ENCODE data around the gene MND1.
"Not testable (repeated sequence)": the region's sequence is repeated elsewhere in the genome, so short reads cannot be mapped to it uniquely, and the experiment has no call there.

MND1 gene

DNA sequence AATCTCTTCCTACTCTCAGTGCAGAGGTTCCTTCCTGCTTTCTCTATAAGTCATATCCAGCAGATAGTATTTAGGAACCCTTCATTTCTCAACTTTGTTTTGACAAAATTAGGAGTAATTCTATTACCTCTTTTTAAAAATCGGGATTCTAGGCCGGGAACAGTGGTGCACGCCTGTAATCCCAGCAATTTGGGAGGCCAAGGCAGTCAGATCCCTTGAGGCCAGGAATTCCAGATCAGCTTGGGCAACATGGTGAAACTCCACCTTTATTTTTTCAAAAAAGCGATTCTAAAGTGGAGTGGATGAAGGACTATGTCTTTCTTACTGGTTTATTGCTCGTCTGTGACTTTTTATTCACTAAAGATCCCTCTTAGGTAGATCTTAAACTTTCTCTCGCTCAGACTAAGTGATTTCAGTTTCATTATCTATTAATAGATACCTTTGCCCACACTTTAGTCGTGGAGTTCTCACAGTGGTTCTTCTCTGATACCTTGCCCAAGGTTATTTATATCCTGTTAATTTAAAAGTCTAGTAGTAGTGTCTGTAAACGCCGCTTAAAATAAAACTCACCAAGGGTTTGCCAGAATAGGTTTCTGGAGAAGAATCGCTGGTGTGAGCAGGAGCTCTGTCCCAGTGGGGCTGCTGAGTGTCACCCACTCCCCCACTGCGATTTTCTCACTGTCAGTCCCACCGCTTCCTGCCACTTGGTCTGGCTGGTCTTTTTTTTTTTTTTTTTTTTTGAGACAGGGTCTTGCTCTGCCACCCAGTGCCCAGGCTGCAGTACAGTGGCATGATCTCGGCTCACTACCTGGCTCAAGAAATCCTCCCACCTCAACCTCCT is 94.6 kb downstream of the MND1 start:
- in situ Hi-C loops (cut with MboI; ENCODE audit: low sequenced_read_pairs), result no loop called here

GRCh38 chr4:153439831-153440230 is 95.3 kb downstream of the MND1 start:
- in situ Hi-C loops (cut with MboI; ENCODE audit: low sequenced_read_pairs), result no loop called here

GRCh38 chr4:153440475-153440874 is 96.0 kb downstream of the MND1 start:
- in situ Hi-C loops (cut with MboI; ENCODE audit: low sequenced_read_pairs), result no loop called here

GRCh38 chr4:153447175-153447905 is 102.9 kb downstream of the MND1 start:
- in situ Hi-C loops (cut with MboI; ENCODE audit: low sequenced_read_pairs), result no loop called here

DNA sequence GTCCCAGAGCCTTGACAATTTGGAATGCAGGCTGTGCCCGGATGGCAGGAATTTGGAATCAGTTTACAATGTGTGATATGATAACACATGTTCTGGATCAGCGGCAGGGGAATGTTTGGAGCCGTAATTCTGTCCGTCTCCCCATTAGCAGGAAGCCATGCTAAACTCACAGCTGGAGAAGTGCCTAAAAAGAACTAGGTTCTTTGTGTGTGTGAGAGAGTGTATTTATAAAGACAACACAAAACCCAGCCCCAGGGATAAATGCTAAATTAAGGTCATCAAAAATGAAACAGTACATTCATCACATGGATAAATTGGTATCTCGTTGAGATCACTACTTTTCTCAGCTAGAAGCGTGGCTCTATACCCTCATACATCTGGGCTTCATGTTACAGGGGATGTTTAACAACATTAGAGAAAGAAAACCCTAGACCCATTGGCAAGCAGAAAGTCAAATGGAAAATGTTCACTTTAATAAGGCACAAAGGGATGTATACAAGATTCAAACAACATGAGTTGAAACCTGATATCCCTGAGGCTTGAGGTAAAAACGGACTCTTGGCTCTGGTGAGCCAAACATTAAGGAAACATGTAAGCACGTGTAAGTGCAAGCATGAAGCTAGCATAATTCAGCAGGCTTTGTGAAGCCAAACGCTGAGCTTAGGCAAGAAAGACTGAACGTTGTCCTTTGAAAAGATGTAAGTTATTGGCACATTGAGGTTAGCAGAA is 103.7 kb downstream of the MND1 start:
- in situ Hi-C loops (cut with MboI; ENCODE audit: low sequenced_read_pairs), result no loop called here

DNA sequence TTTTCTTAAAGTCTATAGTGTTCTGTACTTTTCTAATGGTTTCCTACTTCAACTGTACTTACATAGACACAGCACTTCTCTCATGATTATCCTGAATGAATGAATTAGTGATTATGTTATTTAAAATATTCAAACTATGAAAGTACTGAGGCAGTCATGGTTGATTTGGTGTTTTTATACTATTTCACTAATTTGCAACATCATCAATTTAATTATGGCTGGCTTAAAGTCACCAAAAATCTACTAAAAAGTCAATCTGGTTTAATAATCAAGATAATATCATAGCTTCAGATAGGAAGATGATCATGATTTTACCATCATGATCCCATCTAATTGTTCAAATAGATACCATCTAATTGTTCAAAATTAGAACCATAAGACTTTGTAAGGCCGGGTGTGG is 104.8 kb downstream of the MND1 start:
- in situ Hi-C loops (cut with MboI; ENCODE audit: low sequenced_read_pairs), result no loop called here

DNA sequence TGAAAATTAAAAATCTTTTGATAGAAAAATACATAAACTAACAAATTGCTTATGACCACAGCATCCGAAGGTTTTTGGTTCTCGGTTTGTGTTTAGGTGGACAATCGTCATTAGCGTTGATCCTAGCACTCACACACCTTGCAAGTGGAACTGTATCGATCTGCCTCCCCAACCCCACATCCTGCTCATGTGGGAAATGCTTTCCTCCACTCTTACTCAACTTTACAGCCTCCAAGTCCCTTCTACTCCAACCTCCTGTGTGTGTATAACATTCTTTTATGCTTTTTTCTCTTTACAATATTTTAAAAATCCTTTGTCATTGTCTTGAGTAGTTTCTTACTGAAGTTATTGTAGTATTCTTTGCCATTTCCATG is 106.0 kb downstream of the MND1 start:
- in situ Hi-C loops (cut with MboI; ENCODE audit: low sequenced_read_pairs), result no loop called here

- in situ Hi-C loops (cut with MboI; ENCODE audit: low sequenced_read_pairs), result not testable (repeated sequence)
Measured at GRCh38 chr4:153451145-153451544, 106.7 kb downstream of the MND1 start.

GRCh38 chr4:153451911-153452657 is 107.6 kb downstream of the MND1 start:
- in situ Hi-C loops (cut with MboI; ENCODE audit: low sequenced_read_pairs), result no loop called here

- in situ Hi-C loops (cut with MboI; ENCODE audit: low sequenced_read_pairs), result no loop called here
Measured at GRCh38 chr4:153452658-153453378, 108.3 kb downstream of the MND1 start.

DNA sequence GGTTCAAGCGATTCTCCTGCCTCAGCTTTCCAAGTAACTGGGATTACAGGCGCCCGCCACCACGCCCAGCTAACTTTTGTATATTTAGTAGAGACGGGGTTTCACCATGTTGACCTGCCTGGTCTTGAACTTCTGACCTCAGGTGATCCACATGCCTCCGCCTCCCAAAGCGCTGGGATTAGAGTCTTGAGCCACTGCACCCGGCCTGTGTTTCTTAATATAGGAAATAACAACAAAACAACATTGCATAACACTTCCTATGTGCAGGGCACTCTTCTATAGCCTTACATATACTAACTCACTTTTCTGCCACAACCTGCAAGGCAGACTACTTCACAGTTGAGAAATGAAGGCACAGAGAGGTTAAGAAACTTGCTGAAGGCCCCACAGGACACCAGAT is 108.9 kb downstream of the MND1 start:
- in situ Hi-C loops (cut with MboI; ENCODE audit: low sequenced_read_pairs), result no loop called here

DNA sequence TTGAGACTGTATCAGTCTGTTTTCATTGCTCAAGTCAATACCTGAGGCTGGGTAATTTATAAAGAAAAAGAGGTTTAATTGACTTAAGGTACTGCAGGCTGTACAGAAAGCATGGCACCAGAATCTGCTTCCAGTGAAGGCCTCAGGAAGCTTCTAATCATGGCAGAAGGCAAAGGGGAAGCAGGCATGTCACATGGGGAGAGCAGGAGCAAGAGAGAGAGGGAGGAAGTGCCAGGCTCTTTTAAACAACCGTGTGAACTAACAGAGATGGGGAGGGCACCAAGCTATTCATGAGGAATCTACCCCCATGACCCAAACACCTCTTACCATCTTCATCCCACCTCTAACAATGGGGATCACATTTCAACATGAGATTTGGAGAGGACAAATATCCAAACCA is 114.5 kb downstream of the MND1 start:
- in situ Hi-C loops (cut with MboI; ENCODE audit: low sequenced_read_pairs), result no loop called here

- in situ Hi-C loops (cut with MboI; ENCODE audit: low sequenced_read_pairs), result not testable (repeated sequence)
Measured at GRCh38 chr4:153461549-153461948, 117.1 kb downstream of the MND1 start.

DNA sequence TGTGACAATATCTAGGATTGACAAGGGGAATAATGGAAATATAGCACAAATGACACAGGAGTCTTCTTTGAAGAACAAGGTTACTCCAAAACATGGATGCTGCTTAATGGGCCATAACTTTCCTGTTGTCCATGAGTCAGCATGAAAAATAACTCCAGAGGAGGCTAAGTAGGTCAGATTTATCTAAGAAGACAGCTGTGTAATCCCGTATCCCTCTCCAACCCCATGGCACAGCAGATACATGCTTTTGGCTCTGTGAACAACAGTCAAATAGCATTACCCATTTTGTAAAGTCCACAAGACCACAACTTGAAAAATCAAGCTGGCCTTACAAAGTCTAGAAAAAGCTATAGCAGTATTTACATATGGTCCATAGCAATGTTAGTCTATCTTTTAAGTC is 119.6 kb downstream of the MND1 start:
- in situ Hi-C loops (cut with MboI; ENCODE audit: low sequenced_read_pairs), result no loop called here
